HFF-Myc (cell line): ENCODE data around the gene TUBA1C.
A peak's percentile ranks its signal among the peaks of the same experiment; 100 is the strongest.

Experiments
- DNase-seq: peaks from one replicate; pipeline ENCODE4 v3.0.0-alpha.2; 2011; ENCODE audit warnings: low read depth; ENCODE audit errors: extremely low read depth
- H3K4me3 ChIP-seq: replicated peaks from 2 replicates; pipeline ENCODE4 v1.5.1; 2011; ENCODE audit warnings: low read depth, mild to moderate bottlenecking, control low read depth, low read length
- CTCF ChIP-seq: IDR thresholded peaks from 2 replicates; pipeline ENCODE4 v1.5.1; 2012; ENCODE audit warnings: mild to moderate bottlenecking, low read depth, low read length, control low read depth; ENCODE audit errors: missing control alignments

The TUBA1C gene

GRCh38 chr12:49322367-49322707 is 57.5 kb downstream of the TUBA1C start:
- peak overlapping the region; percentile 91 for H3K4me3 ChIP-seq
- no peak for TF ChIP-seq CTCF
- no peak for DNase-seq

DNA sequence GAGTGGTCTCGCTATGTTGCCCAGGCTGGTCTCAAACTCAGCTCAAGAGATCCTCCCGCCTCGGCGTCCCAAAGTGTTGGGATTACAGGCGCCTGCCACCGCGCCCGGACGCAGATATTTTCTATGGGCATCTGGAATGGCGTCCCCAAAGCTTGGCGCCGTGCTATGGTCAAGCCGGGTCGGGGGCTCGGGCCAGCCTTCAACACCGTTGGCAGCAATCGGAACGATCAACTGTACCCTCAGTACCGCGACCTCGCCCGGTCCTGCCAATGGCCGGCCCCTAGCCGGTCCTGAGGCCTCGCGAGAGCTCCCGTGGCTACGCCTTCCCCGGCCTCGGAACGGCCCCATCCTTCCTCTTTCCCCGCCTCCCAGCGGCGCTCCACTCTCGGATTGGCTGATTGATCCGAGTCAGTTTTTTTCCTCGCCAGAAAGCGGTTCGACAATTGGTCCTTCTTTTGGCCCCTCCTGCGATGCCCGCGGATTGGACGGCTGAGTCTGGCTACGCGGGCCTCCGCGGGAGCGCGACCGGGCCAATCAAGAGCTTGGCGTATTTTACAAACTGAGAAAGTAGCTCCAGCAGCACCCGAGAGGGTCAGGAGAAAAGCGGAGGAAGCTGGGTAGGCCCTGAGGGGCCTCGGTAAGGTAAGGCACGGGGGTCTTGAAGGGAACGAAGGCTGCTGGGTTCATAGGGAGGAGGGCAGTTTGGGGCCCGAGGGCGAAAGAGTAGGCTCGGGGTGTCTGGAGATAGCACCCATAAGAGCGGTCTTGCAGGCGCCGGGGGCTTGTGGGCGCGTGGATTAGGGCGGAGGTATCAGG is 58.0 kb downstream of the TUBA1C start, which contains the start of gene TROAP:
Gene TROAP, plus strand, starts transcription at position 548 of the 816 bp plus-strand sequence. CDS start 354 bp downstream, outside the sequence.
- DNase-seq: peak; percentile 95
- TF ChIP-seq CTCF: no peak
- peak within 1 kb of the TSS; percentile 91 for H3K4me3 ChIP-seq

DNA sequence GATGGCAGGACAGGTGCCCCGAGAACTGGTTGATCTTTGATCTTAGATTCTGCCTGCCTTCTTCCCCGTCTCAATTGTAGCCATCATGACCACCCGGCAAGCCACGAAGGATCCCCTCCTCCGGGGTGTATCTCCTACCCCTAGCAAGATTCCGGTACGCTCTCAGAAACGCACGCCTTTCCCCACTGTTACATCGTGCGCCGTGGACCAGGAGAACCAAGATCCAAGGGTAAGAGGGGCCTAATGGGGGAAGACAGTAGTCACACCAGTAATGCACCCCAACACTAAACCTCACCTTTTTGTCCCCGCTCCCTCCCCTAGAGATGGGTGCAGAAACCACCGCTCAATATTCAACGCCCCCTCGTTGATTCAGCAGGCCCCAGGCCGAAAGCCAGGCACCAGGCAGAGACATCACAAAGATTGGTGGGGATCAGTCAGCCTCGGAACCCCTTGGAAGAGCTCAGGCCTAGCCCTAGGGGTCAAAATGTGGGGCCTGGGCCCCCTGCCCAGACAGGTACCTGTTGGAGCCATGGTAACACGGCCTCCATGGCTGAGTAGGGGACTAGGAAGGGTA is 58.7 kb downstream of the TUBA1C start:
- peak overlapping the region; percentile 91 for H3K4me3 ChIP-seq
- DNase-seq: no peak
- TF ChIP-seq CTCF: no peak
